MV-4-11 (cell line): Measurements from ENCODE around the gene MIF.
"Not testable (repeated sequence)": the region's sequence is repeated elsewhere in the genome, so short reads cannot be mapped to it uniquely, and the experiment has no call there.

Source experiments
- DNase-seq: peaks from one replicate; lab custom pipeline; 2025; lab: John Stamatoyannopoulos, UW

Gene MIF

GRCh38 chr22:23893945-23894709 is at the start of gene MIF:
TSS of gene MIF (plus strand) at chr22:23894383. CDS start at chr22:23894475, 92 bp downstream.
- peak; percentile 94 for DNase-seq

GRCh38 chr22:23844739-23845202 is 49.4 kb upstream of the MIF start:
- no peak for DNase-seq

GRCh38 chr22:23845265-23846080 is 48.7 kb upstream of the MIF start:
- DNase-seq, result no peak

- no peak for DNase-seq
These were observed 48.1 kb upstream of the MIF start for GRCh38 chr22:23846081-23846469.

- no peak for DNase-seq
These were observed 46.8 kb upstream of the MIF start for GRCh38 chr22:23847310-23847920.

- no peak for DNase-seq
These were observed 46.0 kb upstream of the MIF start for GRCh38 chr22:23847991-23848864.

GRCh38 chr22:23849009-23850006 is 44.9 kb upstream of the MIF start:
- DNase-seq, result peak; percentile 37

GRCh38 chr22:23850136-23850611 is 44.0 kb upstream of the MIF start:
- no peak for DNase-seq

- peak; percentile 21 for DNase-seq
These were observed 37.2 kb upstream of the MIF start for GRCh38 chr22:23856721-23857605.

- peak; percentile 99 for DNase-seq
These were observed 36.3 kb upstream of the MIF start, which contains the start of gene SLC2A11 for GRCh38 chr22:23857606-23858483. TSS of gene SLC2A11 (plus strand) at chr22:23857875. CDS start at chr22:23858000, 125 bp downstream.

GRCh38 chr22:23858484-23858815 is 35.7 kb upstream of the MIF start:
- DNase-seq, result no peak

- no peak for DNase-seq
These were observed 35.0 kb upstream of the MIF start for GRCh38 chr22:23859201-23859600.

GRCh38 chr22:23860187-23860586 is 34.0 kb upstream of the MIF start:
- not testable (repeated sequence) for DNase-seq

GRCh38 chr22:23862103-23862502 is 32.1 kb upstream of the MIF start:
- DNase-seq, result peak; percentile 17

GRCh38 chr22:23864499-23865154 is 29.6 kb upstream of the MIF start:
- DNase-seq, result not testable (repeated sequence)

- no peak for DNase-seq
These were observed 25.6 kb upstream of the MIF start for GRCh38 chr22:23868580-23868979.

GRCh38 chr22:23874871-23875270 is 19.3 kb upstream of the MIF start:
- no peak for DNase-seq

GRCh38 chr22:23875801-23876200 is 18.4 kb upstream of the MIF start:
- no peak for DNase-seq
